ENCODE data around the gene CASQ2.

DNA sequence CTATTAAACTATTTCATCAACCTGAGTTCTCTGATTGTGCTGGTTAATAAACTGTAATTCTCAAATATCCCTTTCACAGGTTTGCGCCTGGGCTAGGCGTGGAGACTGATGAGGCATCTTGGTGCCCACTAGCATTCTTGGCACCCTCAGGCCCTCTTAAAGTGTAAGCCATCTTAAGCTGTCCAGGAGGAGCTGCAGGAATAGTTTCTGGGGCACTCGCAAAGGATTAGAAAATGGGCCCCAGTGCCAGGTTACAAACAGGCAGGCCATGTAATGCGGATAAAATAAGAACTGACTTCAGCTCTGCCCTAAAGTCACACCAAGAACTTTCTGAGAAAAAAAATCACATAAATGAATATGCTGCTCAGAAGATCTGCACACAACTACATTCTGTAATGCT is 1.1 kb downstream of the CASQ2 start:
- TF ChIP-seq POLR2A (IDR thresholded peaks at IDR 0.05; ENCODE audit: low read depth, low read length) (no peak), POU2F2 (IDR thresholded peaks at IDR 0.05; ENCODE audit: low read depth, low read length) (no peak), POLR2AphosphoS5 (IDR thresholded peaks at IDR 0.05; ENCODE audit: low read depth, low read length) (no peak)
